ENCODE results near the gene GPX1.
"Not testable (repeated sequence)": the region's sequence is repeated elsewhere in the genome, so short reads cannot be mapped to it uniquely, and the experiment has no call there.

Gene GPX1

DNA sequence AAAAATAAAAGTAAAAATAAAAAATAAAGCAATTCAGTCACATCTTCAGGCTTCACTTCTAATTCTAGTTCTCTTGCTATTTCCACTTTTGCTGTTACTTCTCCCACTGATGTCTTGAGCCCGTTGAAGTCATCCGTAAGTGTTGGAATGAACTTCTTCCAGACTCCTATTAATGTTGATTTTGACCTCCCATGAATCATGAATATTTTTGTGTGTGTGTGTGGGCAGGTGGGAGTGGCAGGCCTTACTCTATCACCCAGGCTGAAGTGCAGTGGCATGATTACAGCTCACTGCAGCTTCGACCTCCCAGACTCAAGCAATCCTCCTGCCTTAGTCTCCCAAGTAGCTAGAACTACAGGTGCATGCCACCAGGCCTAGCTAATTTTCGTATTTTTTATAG, 29.0 kb downstream of the GPX1 start:
- ChIA-PET POLR2A (no interaction called here), CTCF (no interaction called here)
- TF ChIP-seq FOXM1 (IDR thresholded peaks at IDR 0.05; ENCODE audit: borderline replicate concordance) (no peak), NFRKB (IDR thresholded peaks at IDR 0.05) (no peak), TARDBP (IDR thresholded peaks at IDR 0.05) (no peak), CTBP1 (IDR thresholded peaks at IDR 0.05; ENCODE audit: borderline replicate concordance) (no peak), FOXK2 (IDR thresholded peaks at IDR 0.05) (no peak), ARNT (IDR thresholded peaks at IDR 0.05) (no peak), SP1 (IDR thresholded peaks at IDR 0.05) (no peak), L3MBTL2 (conservative IDR thresholded peaks at IDR 0.05) (no peak), LEF1 (IDR thresholded peaks at IDR 0.05; ENCODE audit: borderline replicate concordance) (no peak), FOXA1 (IDR thresholded peaks at IDR 0.05) (no peak), ELF4 (IDR thresholded peaks at IDR 0.05) (no peak), SUZ12 (IDR thresholded peaks at IDR 0.05) (no peak), BHLHE40 (IDR thresholded peaks at IDR 0.05; ENCODE audit: borderline replicate concordance) (no peak), ZNF384 (IDR thresholded peaks at IDR 0.05) (no peak), HDGF (IDR thresholded peaks at IDR 0.05; ENCODE audit: borderline replicate concordance) (no peak)
- TF ChIP-seq, protein P1, sequence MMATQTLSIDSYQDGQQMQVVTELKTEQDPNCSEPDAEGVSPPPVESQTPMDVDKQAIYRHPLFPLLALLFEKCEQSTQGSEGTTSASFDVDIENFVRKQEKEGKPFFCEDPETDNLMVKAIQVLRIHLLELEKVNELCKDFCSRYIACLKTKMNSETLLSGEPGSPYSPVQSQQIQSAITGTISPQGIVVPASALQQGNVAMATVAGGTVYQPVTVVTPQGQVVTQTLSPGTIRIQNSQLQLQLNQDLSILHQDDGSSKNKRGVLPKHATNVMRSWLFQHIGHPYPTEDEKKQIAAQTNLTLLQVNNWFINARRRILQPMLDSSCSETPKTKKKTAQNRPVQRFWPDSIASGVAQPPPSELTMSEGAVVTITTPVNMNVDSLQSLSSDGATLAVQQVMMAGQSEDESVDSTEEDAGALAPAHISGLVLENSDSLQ (IDR thresholded peaks at IDR 0.05), result no peak
- DNase-seq (ENCODE audit: extremely low spot score), result no peak

DNA sequence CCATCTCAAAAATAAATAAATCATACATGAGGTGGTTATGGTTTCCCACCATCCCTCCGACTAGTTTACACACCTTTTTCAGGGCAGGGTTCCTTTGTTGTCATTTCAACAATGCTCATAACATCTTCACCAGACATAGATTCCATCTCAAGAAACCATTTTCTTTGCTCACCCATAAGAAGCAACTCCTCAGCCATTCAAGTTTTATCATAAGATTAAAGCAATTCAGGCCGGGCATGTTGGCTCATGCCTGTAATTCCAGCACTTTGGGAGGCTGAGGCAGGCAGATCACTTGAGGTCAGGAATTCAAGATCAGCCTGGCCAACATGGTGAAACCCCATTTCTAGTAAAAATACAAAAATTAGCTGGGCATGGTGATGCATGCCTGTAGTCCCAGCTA, 29.8 kb downstream of the GPX1 start:
- CTCF ChIA-PET; POLR2A ChIA-PET; DNase-seq (ENCODE audit: extremely low spot score): not testable (repeated sequence)

DNA sequence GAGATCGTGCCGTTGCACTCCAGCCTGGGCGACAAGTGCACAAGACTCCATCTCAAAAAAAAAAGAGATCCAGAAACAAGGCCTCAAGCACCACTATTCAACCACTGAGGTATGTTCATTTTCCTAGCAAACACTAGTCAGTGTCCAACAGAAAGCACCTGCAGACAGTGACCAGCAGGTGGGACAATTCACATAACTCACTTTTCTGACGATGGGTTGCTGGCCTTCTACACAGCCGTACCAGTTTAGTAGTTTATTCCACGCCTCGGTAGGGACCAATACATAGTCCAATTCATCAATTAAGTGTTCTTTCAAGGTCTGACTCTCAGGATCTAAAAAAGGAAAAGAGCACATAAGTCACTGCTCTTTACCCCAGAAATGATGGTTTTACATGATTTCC, 30.7 kb downstream of the GPX1 start:
- no peak for TF ChIP-seq SP1 (IDR thresholded peaks at IDR 0.05)
- no peak for TF ChIP-seq L3MBTL2 (conservative IDR thresholded peaks at IDR 0.05)
- TF ChIP-seq BHLHE40 (IDR thresholded peaks at IDR 0.05; ENCODE audit: borderline replicate concordance), result no peak
- TF ChIP-seq FOXM1 (IDR thresholded peaks at IDR 0.05; ENCODE audit: borderline replicate concordance), result no peak
- TF ChIP-seq FOXK2 (IDR thresholded peaks at IDR 0.05), result no peak
- TF ChIP-seq, protein P1 (IDR thresholded peaks at IDR 0.05), result no peak
- no peak for TF ChIP-seq FOXA1 (IDR thresholded peaks at IDR 0.05)
- TF ChIP-seq LEF1 (IDR thresholded peaks at IDR 0.05; ENCODE audit: borderline replicate concordance), result no peak
- TF ChIP-seq ELF4 (IDR thresholded peaks at IDR 0.05), result no peak
- no peak for TF ChIP-seq HDGF (IDR thresholded peaks at IDR 0.05; ENCODE audit: borderline replicate concordance)
- TF ChIP-seq ZNF384 (IDR thresholded peaks at IDR 0.05), result no peak
- TF ChIP-seq ARNT (IDR thresholded peaks at IDR 0.05), result no peak
- no peak for TF ChIP-seq SUZ12 (IDR thresholded peaks at IDR 0.05)
- TF ChIP-seq TARDBP (IDR thresholded peaks at IDR 0.05), result no peak
- no peak for TF ChIP-seq NFRKB (IDR thresholded peaks at IDR 0.05)
- TF ChIP-seq CTBP1 (IDR thresholded peaks at IDR 0.05; ENCODE audit: borderline replicate concordance), result no peak
- ChIA-PET POLR2A (no interaction called here), CTCF (interaction anchor here (0.7 kb wide), 1 partner anchor 73 kb away, joined by 3 read pairs; no protein-coding TSS in a partner anchor)
- DNase-seq (ENCODE audit: extremely low spot score), result no peak

DNA sequence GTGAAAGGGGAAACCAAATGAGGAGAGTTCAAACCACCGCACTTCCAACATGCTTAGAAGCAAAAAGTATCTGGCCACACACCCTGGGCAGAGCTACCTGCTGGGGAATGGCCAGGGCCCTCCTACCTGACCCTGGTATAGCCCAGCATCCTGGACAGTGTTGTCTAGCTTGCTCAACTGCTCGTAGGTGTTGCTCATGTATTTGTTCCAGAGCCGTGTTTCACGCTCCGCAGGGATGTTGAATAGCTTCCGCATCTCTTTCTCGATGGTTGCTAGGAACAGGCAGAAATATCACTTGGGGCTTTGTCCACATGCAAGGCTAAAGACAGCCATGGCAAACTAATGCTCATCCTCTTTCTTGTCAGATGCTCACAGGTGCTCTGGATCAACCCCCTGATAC, 33.4 kb downstream of the GPX1 start:
- DNase-seq (ENCODE audit: extremely low spot score), result no peak
- CTCF ChIA-PET, result interaction anchor here (0.8 kb wide), 1 partner anchor 15 kb away, joined by 3 read pairs; the partner anchor contains the start of gene USP4
- TF ChIP-seq, protein P1 (IDR thresholded peaks at IDR 0.05), result no peak
- TF ChIP-seq ARNT (IDR thresholded peaks at IDR 0.05), result no peak
- TF ChIP-seq FOXM1 (IDR thresholded peaks at IDR 0.05; ENCODE audit: borderline replicate concordance), result no peak
- no peak for TF ChIP-seq L3MBTL2 (conservative IDR thresholded peaks at IDR 0.05)
- no peak for TF ChIP-seq CTBP1 (IDR thresholded peaks at IDR 0.05; ENCODE audit: borderline replicate concordance)
- no peak for TF ChIP-seq FOXK2 (IDR thresholded peaks at IDR 0.05)
- no peak for TF ChIP-seq BHLHE40 (IDR thresholded peaks at IDR 0.05; ENCODE audit: borderline replicate concordance)
- POLR2A ChIA-PET, result interaction anchor here (1.5 kb wide), 1 partner anchor 15 kb away, joined by 5 read pairs; the partner anchor contains the start of gene USP4

DNA sequence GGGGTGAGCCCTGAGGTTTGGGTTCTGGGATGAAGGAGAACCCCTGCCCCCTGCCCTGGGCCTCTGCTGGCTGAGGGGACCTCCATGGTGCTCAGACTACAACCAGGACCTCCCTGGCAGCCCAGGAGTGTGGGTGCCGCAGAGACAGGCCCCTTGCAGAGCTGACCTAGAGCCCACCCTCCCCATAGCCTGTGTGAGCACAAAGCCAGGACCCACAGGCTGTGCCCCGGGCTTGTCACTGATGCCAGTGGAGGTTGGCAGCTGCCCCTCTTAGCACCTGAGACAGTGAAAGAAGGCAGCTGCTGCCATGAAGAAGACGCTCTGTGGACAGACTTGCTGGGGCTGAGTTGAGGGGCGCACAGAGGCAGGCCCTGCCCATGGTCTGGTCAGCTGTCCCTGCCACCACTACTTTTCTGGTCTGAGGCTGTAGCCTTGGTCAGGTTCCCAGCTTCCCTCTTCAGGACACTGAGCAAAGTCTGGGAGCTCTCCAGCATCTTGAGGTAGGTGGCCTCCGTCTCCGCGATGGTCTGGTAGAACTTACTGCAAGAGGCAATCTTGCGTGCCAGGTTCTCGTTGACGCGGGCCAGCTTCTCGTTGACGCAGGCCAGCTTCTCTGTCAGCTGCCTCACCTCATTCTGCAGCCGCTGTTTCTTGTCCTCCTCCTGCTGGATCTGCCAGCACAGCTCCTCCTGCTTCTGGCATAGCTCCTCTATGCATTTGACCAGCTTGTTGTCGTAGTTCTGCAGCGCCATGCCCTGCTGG, 41.3 kb downstream of the GPX1 start:
- no peak for DNase-seq (ENCODE audit: extremely low spot score)
- no peak for TF ChIP-seq ELF4 (IDR thresholded peaks at IDR 0.05)
- TF ChIP-seq CTBP1 (IDR thresholded peaks at IDR 0.05; ENCODE audit: borderline replicate concordance), result no peak
- TF ChIP-seq FOXK2 (IDR thresholded peaks at IDR 0.05), result no peak
- no peak for TF ChIP-seq FOXA1 (IDR thresholded peaks at IDR 0.05)
- TF ChIP-seq SUZ12 (IDR thresholded peaks at IDR 0.05), result no peak
- TF ChIP-seq BHLHE40 (IDR thresholded peaks at IDR 0.05; ENCODE audit: borderline replicate concordance), result no peak
- no peak for TF ChIP-seq ARNT (IDR thresholded peaks at IDR 0.05)
- TF ChIP-seq, protein P1 (IDR thresholded peaks at IDR 0.05), result no peak
- TF ChIP-seq SP1 (IDR thresholded peaks at IDR 0.05), result no peak
- TF ChIP-seq FOXM1 (IDR thresholded peaks at IDR 0.05; ENCODE audit: borderline replicate concordance), result no peak
- TF ChIP-seq ZNF384 (IDR thresholded peaks at IDR 0.05), result no peak
- no peak for TF ChIP-seq L3MBTL2 (conservative IDR thresholded peaks at IDR 0.05)
- TF ChIP-seq NFRKB (IDR thresholded peaks at IDR 0.05), result no peak
- no peak for TF ChIP-seq HDGF (IDR thresholded peaks at IDR 0.05; ENCODE audit: borderline replicate concordance)
- no peak for TF ChIP-seq LEF1 (IDR thresholded peaks at IDR 0.05; ENCODE audit: borderline replicate concordance)
- no peak for TF ChIP-seq TARDBP (IDR thresholded peaks at IDR 0.05)
- ChIA-PET CTCF (interaction anchor here (1.0 kb wide), 1 partner anchor 14 kb away, joined by 4 read pairs; no protein-coding TSS in a partner anchor), POLR2A (interaction anchor here (1.2 kb wide), 1 partner anchor 23 kb away, joined by 7 read pairs; the partner anchor contains the start of gene USP4)
